GM12892 (cell line): ENCODE measurements around the gene FAM200C.

Experiments
- DNase-seq: peaks from one replicate; pipeline ENCODE4 v3.0.0; 2011; ENCODE audit not compliant: insufficient read length
- FAIRE-seq: peaks from 2 replicates; lab custom pipeline; 2011; peaks lifted over from hg19 to GRCh38; lab: Jason Lieb, UNC
- POLR2A ChIP-seq: IDR thresholded peaks from 2 replicates; pipeline ENCODE4 v1.6.1; 2011; ENCODE audit warnings: low read depth, low read length, control low read depth
- POLR2AphosphoS5 ChIP-seq: IDR thresholded peaks from 2 replicates; pipeline ENCODE4 v1.6.1; 2011; ENCODE audit warnings: low read depth, low read length, control low read depth
- TAF1 ChIP-seq: IDR thresholded peaks from 2 replicates; pipeline ENCODE4 v1.6.1; 2011; ENCODE audit warnings: low read depth, mild to moderate bottlenecking, control low read depth, low read length, borderline replicate concordance

Gene FAM200C

GRCh38 chr5:160359816-160360215, 40.0 kb downstream of the FAM200C start:
- no peak for FAIRE-seq
- no peak for DNase-seq
- TF ChIP-seq TAF1 (no peak), POLR2A (no peak), POLR2AphosphoS5 (no peak)

DNA sequence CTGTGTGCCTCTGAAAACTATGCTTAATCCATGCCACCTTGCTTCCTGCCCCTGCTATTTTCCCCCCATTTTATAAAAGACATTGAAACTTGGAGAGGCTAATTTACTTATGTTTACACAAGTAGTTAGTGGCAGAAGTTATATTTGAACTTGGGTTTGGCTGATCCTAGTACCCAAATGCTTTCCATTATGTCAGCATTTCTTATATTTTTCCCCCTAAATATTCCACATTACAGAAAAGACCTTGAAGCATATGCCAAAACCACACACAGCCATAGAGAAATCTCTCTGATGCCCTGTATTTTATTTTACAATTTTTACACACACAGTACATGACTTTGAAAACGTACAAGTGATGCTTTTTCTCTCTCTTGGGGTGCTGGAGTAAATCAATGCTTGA, 40.6 kb downstream of the FAM200C start:
- TF ChIP-seq POLR2A, result no peak
- TF ChIP-seq TAF1, result no peak
- DNase-seq (no peak), FAIRE-seq (no peak)

DNA sequence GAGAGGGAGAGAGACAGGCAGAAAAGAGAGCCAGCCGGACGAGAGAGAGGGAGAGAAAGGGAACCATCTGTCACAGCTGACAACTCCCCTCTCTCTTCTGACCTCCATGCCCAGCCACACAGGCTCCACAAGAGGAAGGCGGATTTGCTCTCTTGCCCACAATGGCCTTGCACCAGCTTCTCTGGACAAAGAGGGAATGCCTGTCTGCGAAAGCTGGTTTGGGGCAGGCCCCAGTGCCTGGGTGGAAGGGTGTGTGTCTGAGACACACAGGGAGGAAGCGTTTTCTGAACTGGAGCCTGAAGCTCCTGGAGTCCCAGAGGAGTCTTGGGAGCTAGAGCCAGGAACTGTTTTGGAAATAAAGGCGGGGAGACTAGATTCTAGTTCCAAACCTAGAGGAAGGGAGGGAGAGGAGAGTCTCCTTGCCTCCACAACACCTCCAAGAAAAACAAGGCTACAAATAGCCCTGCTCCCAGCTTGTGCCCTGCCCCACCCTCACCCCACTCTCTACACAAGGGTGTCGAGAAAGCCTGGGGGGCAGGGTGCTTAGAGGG, 41.9 kb downstream of the FAM200C start:
- no peak for TF ChIP-seq TAF1
- FAIRE-seq (no peak), DNase-seq (no peak)

GRCh38 chr5:160357394-160357793, 42.5 kb downstream of the FAM200C start:
- no peak for TF ChIP-seq POLR2A
- no peak for TF ChIP-seq TAF1
- TF ChIP-seq POLR2AphosphoS5, result no peak
- FAIRE-seq, result no peak
- no peak for DNase-seq

- DNase-seq, result no peak
- TF ChIP-seq POLR2A (no peak), POLR2AphosphoS5 (no peak), TAF1 (no peak)
- FAIRE-seq, result no peak
Observed at GRCh38 chr5:160356550-160357347, 43.1 kb downstream of the FAM200C start.

- FAIRE-seq, result no peak
- DNase-seq, result no peak
- TF ChIP-seq TAF1 (no peak), POLR2AphosphoS5 (no peak), POLR2A (no peak)
Observed at GRCh38 chr5:160354666-160355065, 45.2 kb downstream of the FAM200C start.

GRCh38 chr5:160353379-160353778, 46.5 kb downstream of the FAM200C start:
- TF ChIP-seq TAF1 (no peak), POLR2A (no peak), POLR2AphosphoS5 (no peak)
- no peak for DNase-seq
- no peak for FAIRE-seq

DNA sequence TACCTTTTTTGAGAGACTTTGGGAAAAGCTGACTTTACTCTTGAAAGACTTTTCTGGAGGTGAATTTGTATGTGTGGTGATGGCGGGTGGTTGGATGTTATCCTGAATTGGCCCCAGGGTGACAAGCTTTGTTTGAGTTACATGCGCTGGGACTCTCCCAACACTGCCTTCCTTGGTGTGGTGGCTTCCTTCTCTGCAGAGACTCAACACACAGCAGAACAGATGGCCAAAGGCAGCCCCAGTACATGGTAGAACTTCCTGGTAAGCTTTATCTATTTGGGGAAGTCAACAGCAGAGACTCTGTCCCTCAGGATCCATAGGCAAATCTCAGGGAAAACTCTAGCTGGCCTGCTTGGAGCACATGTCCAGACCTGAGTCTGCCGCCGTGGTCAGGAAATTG, 47.5 kb downstream of the FAM200C start:
- FAIRE-seq, result no peak
- TF ChIP-seq POLR2AphosphoS5 (no peak), TAF1 (no peak), POLR2A (no peak)
- no peak for DNase-seq

GRCh38 chr5:160349935-160350303, 49.9 kb downstream of the FAM200C start:
- FAIRE-seq (no peak), DNase-seq (no peak)
- no peak for TF ChIP-seq POLR2A
- TF ChIP-seq TAF1, result no peak
- no peak for TF ChIP-seq POLR2AphosphoS5

- no peak for TF ChIP-seq TAF1
- TF ChIP-seq POLR2A, result no peak
- DNase-seq (no peak), FAIRE-seq (no peak)
Observed at GRCh38 chr5:160349249-160349934, 50.5 kb downstream of the FAM200C start.

- no peak for TF ChIP-seq TAF1
Observed at GRCh38 chr5:160348080-160348479, 51.8 kb downstream of the FAM200C start.

DNA sequence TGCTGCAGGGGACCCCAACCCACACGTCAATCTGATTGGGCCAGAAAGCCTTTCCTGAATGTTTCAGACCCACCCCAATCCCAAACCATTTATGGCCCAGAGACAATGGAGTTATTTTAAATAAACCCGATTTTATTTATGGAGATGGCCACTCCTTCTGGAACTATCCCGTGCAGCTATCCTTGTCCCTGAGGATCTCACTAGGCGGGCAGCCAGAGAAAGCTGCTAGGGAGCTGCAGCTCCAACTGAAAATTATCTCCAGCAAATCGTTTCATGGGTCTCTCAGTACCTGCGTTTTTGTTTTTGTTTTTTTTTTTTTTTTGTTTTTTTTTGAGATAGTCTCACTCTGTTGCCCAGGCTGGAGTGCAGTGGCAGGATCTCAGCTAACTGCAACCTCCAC, 52.4 kb downstream of the FAM200C start:
- FAIRE-seq (no peak), DNase-seq (no peak)
- TF ChIP-seq POLR2AphosphoS5 (no peak), POLR2A (no peak), TAF1 (no peak)

More at GRCh38 chr5:160348080-160348479, 51.8 kb downstream of the FAM200C start:
- DNase-seq, result no peak
- FAIRE-seq, result no peak
